ENCODE data around the gene PXK. TPM values are rescaled to one million over a fixed set of nuclear protein-coding genes. Genes with fewer than 3 reads are reported as not detected.

Gene PXK
- total RNA-seq, 3 donors from 2014 or later (not counting 1 experiment from before 2014, with no cell fraction given): 42.1 to 53.8 (median 48.9) TPM

- Histone ChIP-seq H3K4me3 (ENCODE audit: low read length) (no peak overlapping the region), H3K36me3 (ENCODE audit: control insufficient read depth, insufficient read depth, low read length) (peaks cover 8% of the 10 kb centered on the region), H3K9me3 (ENCODE audit: control insufficient read depth, insufficient read depth, low read length) (no peaks in the 10 kb centered on the region), H3K27me3 (ENCODE audit: control insufficient read depth, insufficient read depth, low read length) (no peaks in the 10 kb centered on the region), H3K27ac (ENCODE audit: low read length) (no peak overlapping the region), H3K4me1 (ENCODE audit: control insufficient read depth, insufficient read depth, low read length) (peaks cover 24% of the 10 kb centered on the region)
- Mint-ChIP-seq H3K4me3 (no peak overlapping the region), H3K9me3 (no peaks in the 10 kb centered on the region), H3K27ac (peak overlapping the region; percentile 3 to 54), H3K27me3 (ENCODE audit: low read depth in 2 of 2) (no peaks in the 10 kb centered on the region), H3K36me3 (no peaks in the 10 kb centered on the region), H3K4me1 (peaks cover 33 to 40% of the 10 kb centered on the region in 2 donors)
- ATAC-seq (no peak), DNase-seq (no peak)
- TF ChIP-seq CTCF (IDR thresholded peaks at IDR 0.05): no peak
- 58% methylated on average over 2 of the region's 2 CpGs for WGBS (ENCODE audit: insufficient coverage)
- intact Hi-C loops (cut with micrococcal nuclease): no loop called here
Observed at GRCh38 chr3:58346368-58346767, 13.7 kb downstream of the PXK start.

GRCh38 chr3:58347984-58348383 lies 15.3 kb downstream of the PXK start:
- H3K9me3 Mint-ChIP-seq: no peaks in the 10 kb centered on the region
- 83% methylated on average over 7 of the region's 7 CpGs for WGBS (ENCODE audit: insufficient coverage)
- H3K36me3 Mint-ChIP-seq: no peaks in the 10 kb centered on the region
- no peak for TF ChIP-seq CTCF (IDR thresholded peaks at IDR 0.05)
- no peak for DNase-seq
- intact Hi-C loops (cut with micrococcal nuclease): no loop called here
- peaks cover 43 to 55% of the 10 kb centered on the region in 2 donors for H3K4me1 Mint-ChIP-seq
- H3K4me3 Mint-ChIP-seq: no peak overlapping the region
- H3K27ac Mint-ChIP-seq: peak overlapping the region in 1 of 2 donors; percentile 62
- no peak for ATAC-seq
- peaks cover 5% of the 10 kb centered on the region for H3K36me3 ChIP-seq (ENCODE audit: control insufficient read depth, insufficient read depth, low read length)
- no peaks in the 10 kb centered on the region for H3K9me3 ChIP-seq (ENCODE audit: control insufficient read depth, insufficient read depth, low read length)
- no peak overlapping the region for H3K27ac ChIP-seq (ENCODE audit: low read length)
- no peaks in the 10 kb centered on the region for H3K27me3 Mint-ChIP-seq (ENCODE audit: low read depth in 2 of 2)
- no peaks in the 10 kb centered on the region for H3K27me3 ChIP-seq (ENCODE audit: control insufficient read depth, insufficient read depth, low read length)
- peaks cover 33% of the 10 kb centered on the region for H3K4me1 ChIP-seq (ENCODE audit: control insufficient read depth, insufficient read depth, low read length)
- H3K4me3 ChIP-seq (ENCODE audit: low read length): no peak overlapping the region

- H3K36me3 ChIP-seq (ENCODE audit: control insufficient read depth, insufficient read depth, low read length): no peaks in the 10 kb centered on the region
- Mint-ChIP-seq H3K9me3 (no peaks in the 10 kb centered on the region), H3K4me3 (peak overlapping the region; percentile 80), H3K27ac (peak overlapping the region; percentile 86 to 88), H3K27me3 (ENCODE audit: low read depth in 2 of 2) (no peaks in the 10 kb centered on the region), H3K36me3 (no peaks in the 10 kb centered on the region), H3K4me1 (peaks cover 62 to 66% of the 10 kb centered on the region in 2 donors)
- no peaks in the 10 kb centered on the region for H3K27me3 ChIP-seq (ENCODE audit: control insufficient read depth, insufficient read depth, low read length)
- peak overlapping the region; percentile 26 for H3K27ac ChIP-seq (ENCODE audit: low read length)
- no peak overlapping the region for H3K4me3 ChIP-seq (ENCODE audit: low read length)
- 33% methylated on average over 6 of the region's 7 CpGs for WGBS (ENCODE audit: insufficient coverage)
- intact Hi-C loops (cut with micrococcal nuclease): no loop called here
- H3K9me3 ChIP-seq (ENCODE audit: control insufficient read depth, insufficient read depth, low read length): no peaks in the 10 kb centered on the region
- no peak for DNase-seq
- TF ChIP-seq CTCF (IDR thresholded peaks at IDR 0.05): no peak
- peak; percentile 52 to 71 (median 53) for ATAC-seq
- peaks cover 50% of the 10 kb centered on the region for H3K4me1 ChIP-seq (ENCODE audit: control insufficient read depth, insufficient read depth, low read length)
Observed at GRCh38 chr3:58349792-58350626, 17.3 kb downstream of the PXK start.
